H1 (cell line): ENCODE data around the gene SCAMP3. TPM values are rescaled to one million over a fixed set of nuclear protein-coding genes. Genes with fewer than 3 reads are reported as not detected.

ENCODE experiments used
- POU5F1 ChIP-seq: IDR thresholded peaks from 2 replicates; pipeline ENCODE4 v1.6.1; 2011; ENCODE audit warnings: low read depth, mild to moderate bottlenecking, low read length, moderate library complexity
- TAF1 ChIP-seq: IDR thresholded peaks from 2 replicates; pipeline ENCODE4 v1.6.1; 2011; ENCODE audit warnings: mild to moderate bottlenecking, low read depth, low read length
- polyA plus RNA-seq, 7 experiments: library from polyadenylated mRNA; depleted of rRNA in 3 of 7; stranded (reverse) in 5 of 7; unstranded in 2 of 7; fragments of >200 nt in 5 of 7; fragments of 200-250 nt in 2 of 7; gene quantifications; 1 replicate in 5 of 7; 2 replicates in 1 of 7; 4 replicates in 1 of 7; pipeline versions ENCODE4 v1.2.1 to v1.2.3, GENCODE V29; 2011 to 2013; ENCODE audit warnings: missing spikeins in 2 of 7, mixed read lengths in 2 of 7
- total RNA-seq: library from RNA; stranded (reverse); fragmentation: NEBNext Ultra II Directional; extraction: Animal tissue kit (Norgen Biotek cat#: 25700); gene quantifications from 2 replicates; pipeline ENCODE4 v1.2.1, GENCODE V29; 2021

The SCAMP3 gene
- total and polyA plus RNA-seq, 2 of the 8 experiments (the other 6 are each of a cell fraction or from before 2014, with no cell fraction given) = 48.9 to 143 TPM

DNA sequence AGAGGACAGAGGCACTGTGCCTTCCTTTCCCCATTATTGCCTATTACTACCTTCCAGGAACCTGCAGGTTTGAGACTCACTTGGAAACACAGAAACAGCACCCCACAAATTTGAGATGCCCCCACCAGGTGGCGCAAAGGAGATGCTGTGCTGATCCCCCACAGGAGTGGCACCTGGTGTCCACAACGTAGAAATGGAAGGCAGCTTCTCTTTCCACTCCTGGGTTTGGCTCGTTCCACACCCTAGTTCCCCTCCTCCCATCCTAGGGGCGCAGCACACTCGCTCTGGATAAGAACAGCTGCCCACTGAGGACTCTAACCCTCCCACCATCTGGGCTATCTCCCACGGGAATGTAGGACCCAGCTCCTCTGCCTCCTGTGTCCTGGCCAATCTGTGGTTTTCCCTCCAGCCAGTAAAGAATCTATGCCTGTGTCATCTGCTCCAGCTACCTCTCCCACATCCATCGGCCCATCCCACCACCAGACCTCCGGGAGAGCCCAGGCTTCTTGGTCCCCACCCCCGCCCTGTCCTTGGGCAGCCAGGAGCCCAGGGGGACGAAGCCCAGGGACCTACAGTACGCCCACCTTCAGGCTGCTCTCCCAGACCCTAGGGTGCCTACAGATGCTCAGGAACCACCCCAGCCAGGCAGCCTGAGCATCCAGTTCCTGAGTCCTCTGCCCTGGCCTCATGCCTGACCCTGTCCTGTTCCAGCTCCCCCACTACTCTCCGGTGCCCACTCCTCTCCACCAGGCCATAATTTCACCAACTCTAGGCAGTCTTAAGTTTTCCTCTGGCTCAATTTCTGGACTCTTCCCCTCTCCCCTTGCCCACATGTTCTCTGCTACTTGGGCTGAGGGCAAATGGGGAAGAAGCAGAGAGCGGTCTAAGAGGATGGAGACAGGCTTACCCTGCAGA lies 55.0 kb downstream of the SCAMP3 start (continued):
- TF ChIP-seq TAF1 (no peak), POU5F1 (no peak)

Other genes starting within 250 kb of the SCAMP3 start
- 0.43 TPM in 1 of 2 replicates, not detected in the other for gene DCST2, start 228.6 kb downstream of the SCAMP3 start, total RNA-seq
- gene DCST2, start 228.6 kb downstream of the SCAMP3 start, polyA plus RNA-seq (2011; rRNA removed) = 1.7 and 2.1 TPM in 2 replicates
- not detected in 2 replicates for gene DCST1, start 228.5 kb downstream of the SCAMP3 start, total RNA-seq
- gene DCST1, start 228.5 kb downstream of the SCAMP3 start, polyA plus RNA-seq (2011; rRNA removed) = 0.03 TPM in 1 of 2 replicates, not detected in the other
- 32.2 and 32.9 TPM in 2 replicates for gene ADAM15, start 211.0 kb downstream of the SCAMP3 start, total RNA-seq
- 37.6 and 51.2 TPM in 2 replicates for gene ADAM15, start 211.0 kb downstream of the SCAMP3 start, polyA plus RNA-seq (2011; rRNA removed)
- gene EFNA4, start 198.6 kb downstream of the SCAMP3 start, total RNA-seq = 18.5 and 21.9 TPM in 2 replicates
- gene EFNA4, start 198.6 kb downstream of the SCAMP3 start, polyA plus RNA-seq (2011; rRNA removed) = 23.2 and 23.9 TPM in 2 replicates
- gene EFNA3, start 183.5 kb downstream of the SCAMP3 start, total RNA-seq = 10.8 and 11.6 TPM in 2 replicates
- 13.8 and 18.7 TPM in 2 replicates for gene EFNA3, start 183.5 kb downstream of the SCAMP3 start, polyA plus RNA-seq (2011; rRNA removed)
- gene EFNA1, start 134.5 kb downstream of the SCAMP3 start, total RNA-seq = 4.0 and 4.9 TPM in 2 replicates
- gene EFNA1, start 134.5 kb downstream of the SCAMP3 start, polyA plus RNA-seq (2011; rRNA removed) = 11.8 and 14.6 TPM in 2 replicates
- 36.5 and 41.6 TPM in 2 replicates for gene SLC50A1, start 126.5 kb downstream of the SCAMP3 start, total RNA-seq
- gene SLC50A1, start 126.5 kb downstream of the SCAMP3 start, polyA plus RNA-seq (2011; rRNA removed) = 80.7 and 90.8 TPM in 2 replicates
- 44.8 and 49.3 TPM in 2 replicates for gene DPM3, start 121.8 kb downstream of the SCAMP3 start, total RNA-seq
- gene DPM3, start 121.8 kb downstream of the SCAMP3 start, polyA plus RNA-seq (2011; rRNA removed) = 227 and 349 TPM in 2 replicates
- 146 TPM in 2 replicates for gene KRTCAP2, start 89.1 kb downstream of the SCAMP3 start, total RNA-seq
- 317 and 419 TPM in 2 replicates for gene KRTCAP2, start 89.1 kb downstream of the SCAMP3 start, polyA plus RNA-seq (2011; rRNA removed)
- 15.0 and 15.5 TPM in 2 replicates for gene TRIM46, start 88.5 kb downstream of the SCAMP3 start, total RNA-seq
- 21.6 and 34.7 TPM in 2 replicates for gene TRIM46, start 88.5 kb downstream of the SCAMP3 start, polyA plus RNA-seq (2011; rRNA removed)
- 2.6 and 3.0 TPM in 2 replicates for gene THBS3, start 54.5 kb downstream of the SCAMP3 start, total RNA-seq
- 3.5 and 5.0 TPM in 2 replicates for gene THBS3, start 54.5 kb downstream of the SCAMP3 start, polyA plus RNA-seq (2011; rRNA removed)
- gene MTX1, start 53.7 kb downstream of the SCAMP3 start, total RNA-seq = 47.9 and 55.0 TPM in 2 replicates
- gene MTX1, start 53.7 kb downstream of the SCAMP3 start, polyA plus RNA-seq (2011; rRNA removed) = 131 and 161 TPM in 2 replicates
- gene ENTREP3, start 6.9 kb downstream of the SCAMP3 start, total RNA-seq = 52.2 and 55.4 TPM in 2 replicates
- gene ENTREP3, start 6.9 kb downstream of the SCAMP3 start, polyA plus RNA-seq (2011; rRNA removed) = 22.8 and 39.1 TPM in 2 replicates
- gene CLK2, start 11.1 kb upstream of the SCAMP3 start, total RNA-seq = 58.2 and 62.2 TPM in 2 replicates
- 76.0 and 98.8 TPM in 2 replicates for gene CLK2, start 11.1 kb upstream of the SCAMP3 start, polyA plus RNA-seq (2011; rRNA removed)
- gene HCN3, start 15.1 kb upstream of the SCAMP3 start, total RNA-seq = 5.5 and 6.4 TPM in 2 replicates
- 7.3 and 8.8 TPM in 2 replicates for gene HCN3, start 15.1 kb upstream of the SCAMP3 start, polyA plus RNA-seq (2011; rRNA removed)
- gene PKLR, start 39.1 kb upstream of the SCAMP3 start, total RNA-seq = 2.3 and 2.4 TPM in 2 replicates
- gene PKLR, start 39.1 kb upstream of the SCAMP3 start, polyA plus RNA-seq (2011; rRNA removed) = 7.5 and 9.9 TPM in 2 replicates
- gene FDPS, start 46.5 kb upstream of the SCAMP3 start, total RNA-seq = 368 and 370 TPM in 2 replicates
- 234 and 267 TPM in 2 replicates for gene FDPS, start 46.5 kb upstream of the SCAMP3 start, polyA plus RNA-seq (2011; rRNA removed)
- gene RUSC1, start 58.5 kb upstream of the SCAMP3 start, total RNA-seq = 54.6 and 59.8 TPM in 2 replicates
- gene RUSC1, start 58.5 kb upstream of the SCAMP3 start, polyA plus RNA-seq (2011; rRNA removed) = 90.4 and 117 TPM in 2 replicates